MM.1S (cell line): ENCODE measurements around the gene UBASH3A.

Source experiments
- DNase-seq: peaks from one replicate; pipeline ENCODE4 v3.0.0-alpha.2; 2015
- H2AFZ ChIP-seq: fragments of 300-600 bp; sonication (generic); 2 replicates; pipeline ENCODE4 v1.6.0; 2016; ENCODE audit warnings: antibody characterized with exemption, low read length
- H3F3A ChIP-seq: fragments of 300-600 bp; sonication (generic); 2 replicates; pipeline ENCODE4 v1.6.1; 2016; ENCODE audit warnings: mild to moderate bottlenecking, antibody characterized with exemption, low read length, moderate library complexity, mixed read lengths; ENCODE audit not compliant: insufficient read depth
- H3K27ac ChIP-seq: fragments of 300-600 bp; sonication (generic); 2 replicates; pipeline ENCODE4 v1.5.1; 2016; ENCODE audit warnings: mild to moderate bottlenecking, low read length
- H3K27me3 ChIP-seq: fragments of 300-600 bp; sonication (generic); replicated peaks from 2 replicates; pipeline ENCODE4 v1.6.0; 2016; ENCODE audit warnings: low read length; ENCODE audit not compliant: insufficient read depth
- H3K36me3 ChIP-seq: fragments of 300-600 bp; sonication (generic); replicated peaks from 2 replicates; pipeline ENCODE4 v1.6.1; 2016; ENCODE audit warnings: mild to moderate bottlenecking, low read length, mixed read lengths; ENCODE audit not compliant: insufficient read depth
- H3K4me1 ChIP-seq: fragments of 300-600 bp; sonication (generic); 2 replicates; pipeline ENCODE4 v1.6.1; 2016; ENCODE audit warnings: low read length, mixed read lengths
- H3K4me2 ChIP-seq: fragments of 300-600 bp; sonication (generic); 2 replicates; pipeline ENCODE4 v1.6.0; 2016; ENCODE audit warnings: low read depth, low read length
- H3K4me3 ChIP-seq: fragments of 300-600 bp; sonication (generic); 2 replicates; pipeline ENCODE4 v1.5.1; 2016; ENCODE audit warnings: low read length, mixed read lengths
- H3K79me2 ChIP-seq: fragments of 300-600 bp; sonication (generic); 2 replicates; pipeline ENCODE4 v1.6.1; 2016; ENCODE audit warnings: mixed run types, low read length, mixed read lengths
- H3K9ac ChIP-seq: fragments of 300-600 bp; sonication (generic); 2 replicates; pipeline ENCODE4 v1.6.1; 2016; ENCODE audit warnings: low read length, mixed read lengths
- H3K9me2 ChIP-seq: fragments of 300-600 bp; sonication (generic); replicated peaks from 2 replicates; pipeline ENCODE4 v1.6.1; 2016; ENCODE audit warnings: mild to moderate bottlenecking, low read length, mixed read lengths; ENCODE audit not compliant: insufficient read depth
- H3K9me3 ChIP-seq: fragments of 300-600 bp; sonication (generic); replicated peaks from 2 replicates; pipeline ENCODE4 v1.6.1; 2016; ENCODE audit warnings: mild to moderate bottlenecking, low read length, mixed read lengths; ENCODE audit not compliant: insufficient read depth
- H4K20me1 ChIP-seq: fragments of 300-600 bp; sonication (generic); 2 replicates; pipeline ENCODE4 v1.6.1; 2016; ENCODE audit warnings: mild to moderate bottlenecking, low read length, moderate library complexity, mixed read lengths; ENCODE audit not compliant: insufficient read depth
- CTCF ChIP-seq: fragments of 300-600 bp; sonication (generic); IDR thresholded peaks from 2 replicates; pipeline ENCODE4 v1.5.1; 2016; ENCODE audit warnings: antibody characterized with exemption, low read length, mixed read lengths
- EZH2 ChIP-seq: fragments of 300-600 bp; sonication (generic); optimal IDR thresholded peaks from 2 replicates; pipeline ENCODE3; 2017; ENCODE audit warnings: low read depth, mild to moderate bottlenecking, antibody characterized with exemption, low read length, mixed read lengths
- EZH2phosphoT487 ChIP-seq: fragments of 300-600 bp; sonication (generic); IDR thresholded peaks from 2 replicates; pipeline ENCODE4 v1.6.1; 2018; ENCODE audit warnings: antibody characterized with exemption, low read length

The UBASH3A gene

DNA sequence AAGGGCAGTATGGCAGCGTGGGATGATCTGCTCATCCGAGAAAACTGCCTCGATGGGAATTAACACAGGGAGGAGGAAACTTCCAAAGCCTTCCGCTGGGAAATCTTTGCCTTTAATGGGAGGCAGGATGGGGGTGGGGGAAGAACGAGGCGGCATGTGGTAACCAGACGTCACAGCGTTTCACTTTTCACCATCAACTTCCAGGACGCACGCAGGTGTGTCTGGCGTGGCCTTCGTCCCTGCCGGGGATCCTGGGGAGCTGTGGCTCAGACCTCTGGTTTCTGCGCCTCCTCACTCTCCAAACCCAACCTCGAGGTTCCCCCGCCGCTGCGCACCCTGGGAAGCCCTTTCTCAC, 92.0 kb downstream of the UBASH3A start:
- no peaks in the 10 kb centered on the region for H3K79me2 ChIP-seq
- H3K4me3 ChIP-seq = peak overlapping the region; percentile 82
- no peaks in the 10 kb centered on the region for H4K20me1 ChIP-seq
- H3K9me2 ChIP-seq = no peaks in the 10 kb centered on the region
- DNase-seq = no peak
- H3K27me3 ChIP-seq = peaks cover 75% of the 10 kb centered on the region
- H2AFZ ChIP-seq = peak overlapping the region; percentile 72
- no peaks in the 10 kb centered on the region for H3K36me3 ChIP-seq
- TF ChIP-seq EZH2 = no peak
- TF ChIP-seq CTCF = no peak
- peaks cover 14% of the 10 kb centered on the region for H3K4me1 ChIP-seq
- H3F3A ChIP-seq = peaks cover 6% of the 10 kb centered on the region; the same call in 1 of the 2 replicates
- H3K27ac ChIP-seq = peak overlapping the region; percentile 56; the same call in 1 of the 2 replicates
- H3K9ac ChIP-seq = peak overlapping the region; percentile 57
- no peaks in the 10 kb centered on the region for H3K9me3 ChIP-seq
- H3K4me2 ChIP-seq = peak overlapping the region; percentile 99

DNA sequence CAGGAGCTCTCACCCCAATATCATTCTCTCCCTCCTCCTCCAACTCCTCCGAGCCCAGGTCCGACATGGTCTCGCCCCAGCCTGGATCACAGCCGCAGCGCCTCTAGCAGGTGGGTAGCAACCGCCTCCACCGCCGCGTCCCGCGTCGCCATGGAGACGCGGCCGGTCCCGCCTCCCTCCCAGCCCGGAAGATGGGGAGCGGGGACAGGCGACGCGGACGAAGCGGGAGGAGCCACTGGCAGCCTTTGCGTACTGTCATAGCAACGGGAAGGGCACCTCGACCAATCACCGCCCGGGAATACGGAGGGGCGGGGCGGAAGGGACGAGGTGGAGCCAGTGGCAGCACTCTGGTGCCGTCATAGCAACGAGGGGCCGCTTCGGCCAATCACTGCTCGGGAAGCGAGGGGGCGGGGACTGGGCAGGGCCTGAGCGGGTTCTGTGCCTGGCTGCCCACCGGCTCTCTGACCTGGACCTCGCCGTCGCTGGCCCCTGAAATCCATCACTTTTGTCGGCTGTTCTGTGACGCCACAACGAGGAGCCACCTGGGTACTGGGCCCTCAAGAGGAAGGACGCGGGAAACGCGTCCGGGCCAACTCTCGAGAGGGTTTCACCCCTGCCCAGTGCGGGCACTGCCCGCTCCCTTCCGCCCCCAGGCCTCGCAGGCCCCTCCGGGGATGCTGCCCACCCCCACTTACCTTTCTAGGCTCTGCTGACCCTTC, 92.6 kb downstream of the UBASH3A start, which contains the start of gene RSPH1:
Gene RSPH1 (minus strand): TSS at position 105 of the 719 bp plus-strand sequence. CDS start 38 bp downstream, at position 67.
- Histone ChIP-seq H4K20me1 (no peaks in the 10 kb centered on the region), H3K9me2 (no peaks in the 10 kb centered on the region), H3K4me1 (peaks cover 14% of the 10 kb centered on the region), H3K36me3 (no peaks in the 10 kb centered on the region), H3K27me3 (peaks cover 73% of the 10 kb centered on the region), H2AFZ (peak within 1 kb of the TSS; percentile 98), H3K4me2 (peak within 1 kb of the TSS; percentile 99), H3K79me2 (no peaks in the 10 kb centered on the region), H3K4me3 (peak within 1 kb of the TSS; percentile 82), H3K27ac (peak within 1 kb of the TSS; percentile 56; the same call in 1 of the 2 replicates), H3F3A (peaks cover 6% of the 10 kb centered on the region; the same call in 1 of the 2 replicates), H3K9me3 (no peaks in the 10 kb centered on the region), H3K9ac (peak within 1 kb of the TSS; percentile 87)
- TF ChIP-seq CTCF = peak; percentile 28
- TF ChIP-seq EZH2 = no peak
- no peak for TF ChIP-seq EZH2phosphoT487
- DNase-seq = peak; percentile 100

- peak overlapping the region; percentile 87 for H3K9ac ChIP-seq
- peak overlapping the region; percentile 26; the same call in 1 of the 2 replicates for H3K27ac ChIP-seq
- no peaks in the 10 kb centered on the region for H3K79me2 ChIP-seq
- H3K4me2 ChIP-seq = peak overlapping the region; percentile 99
- no peak for TF ChIP-seq EZH2
- no peak for TF ChIP-seq EZH2phosphoT487
- no peak for TF ChIP-seq CTCF
- peak overlapping the region; percentile 82 for H3K4me3 ChIP-seq
- H3K27me3 ChIP-seq = peaks cover 68% of the 10 kb centered on the region
- H3K9me3 ChIP-seq = no peaks in the 10 kb centered on the region
- H2AFZ ChIP-seq = peak overlapping the region; percentile 98
- peaks cover 14% of the 10 kb centered on the region for H3K4me1 ChIP-seq
- no peaks in the 10 kb centered on the region for H4K20me1 ChIP-seq
- no peaks in the 10 kb centered on the region for H3K36me3 ChIP-seq
- H3K9me2 ChIP-seq = no peaks in the 10 kb centered on the region
- H3F3A ChIP-seq = peaks cover 6% of the 10 kb centered on the region; the same call in 1 of the 2 replicates
- peak; percentile 36 for DNase-seq
These were observed 93.1 kb downstream of the UBASH3A start for GRCh38 chr21:42496839-42497202.
